Right lobe of liver (tissue), 6 donors: ENCODE measurements around the gene CBX7. TPM values are rescaled to one million over a fixed set of nuclear protein-coding genes. Genes with fewer than 3 reads are reported as not detected.
A peak's percentile ranks its signal among the peaks of the same experiment; 100 is the strongest.

Source experiments
- ATAC-seq, 4 donors: fragments of 200-7000 bp; cut with Tn5 transposase; one replicate each; pipeline ENCODE4 v1.9.1; 2020; ENCODE audit warnings: mild to moderate bottlenecking in 4 of 4, moderate library complexity in 4 of 4
- DNase-seq, 3 donors: peaks; one replicate each; pipeline ENCODE4 v3.0.0-alpha.2; 2020
- H3K27ac ChIP-seq, 3 donors: fragments of 200-600 bp; one replicate each; pipeline ENCODE4 v1.8.0; 2022
- H3K27me3 ChIP-seq, 2 donors: fragments of 200-600 bp; one replicate each; pipeline ENCODE4 v1.8.0; 2022
- H3K36me3 ChIP-seq, 4 donors: fragments of 200-600 bp; sonication (generic) in 1 of 4; one replicate each; pipeline versions ENCODE4 v1.5.1 to v1.8.0; 2017 to 2022; ENCODE audit warnings: control low read depth in 1 of 4
- H3K4me1 ChIP-seq, 4 donors: fragments of 200-600 bp; sonication (generic) in 1 of 4; one replicate each; pipeline versions ENCODE4 v1.5.1 to v1.8.0; 2017 to 2022; ENCODE audit warnings: control low read depth in 1 of 4
- H3K4me3 ChIP-seq, 3 donors: fragments of 200-600 bp; one replicate each; pipeline ENCODE4 v1.8.0; 2022
- H3K9me3 ChIP-seq, 4 donors: fragments of 200-600 bp; sonication (generic) in 1 of 4; one replicate each; pipeline versions ENCODE4 v1.5.1 to v1.8.0; 2017 to 2022; ENCODE audit warnings: control low read depth in 1 of 4
- CTCF ChIP-seq, 4 donors: fragments of 200-600 bp in 3 of 4; fragments of 450-650 bp in 1 of 4; IDR thresholded peaks; one replicate each; pipeline versions ENCODE4 v1.5.1 to v1.8.0; 2016 to 2022; ENCODE audit warnings: antibody characterized with exemption in 4 of 4, mild to moderate bottlenecking in 2 of 4
- POLR2A ChIP-seq: fragments of 450-650 bp; IDR thresholded peaks from one replicate; pipeline ENCODE4 v1.6.1; 2017; ENCODE audit warnings: antibody characterized with exemption, mild to moderate bottlenecking
- WGBS: methylation state at CpG from one replicate; pipeline ENCODE4 v1.1.6; 2018; ENCODE audit warnings: low coverage, low lambda C conversion rate; ENCODE audit not compliant: insufficient coverage; ENCODE audit errors: missing lambda C conversion rate; 5-methylcytosine and 5-hydroxymethylcytosine counted together
- intact Hi-C, 2 donors: fragments of 100-400 bp; cut with DNase I; formaldehyde crosslinking; loops; one replicate each; pipeline versions ENCODE4 v1.11.2 to v1.14.1; 2022
- total RNA-seq, 6 experiments: library from RNA; depleted of rRNA in 2 of 6; stranded (reverse); fragments of >200 nt in 2 of 6; fragmentation: NEBNext Ultra II Directional in 3 of 6; extraction: Animal tissue kit (Norgen Biotek cat#: 25700) in 3 of 6; gene quantifications; one replicate each; pipeline versions ENCODE4 v1.1.0 to v1.2.4, GENCODE V29; 2016 to 2023
- donor health status: DM: no; HTN: yes; CAD: no.
- donor health status: DM: no; HTN: no; CAD: no.
- donor health status: DM: no; HTN: no; CAD: no.
- donor health status: DM: no; HTN: yes; CAD: no.
- donor health status: DM: no; HTN: yes; CAD: no.

CBX7 gene
- total RNA-seq, 6 experiments from 2014 or later: 8.0 to 14.5 (median 12.9) TPM

- ATAC-seq (no peak), DNase-seq (no peak)
- intact Hi-C loops: loop anchor here in 1 of 2 donors (10.0 kb wide), 1 partner anchor 272 kb away; no protein-coding TSS in a partner anchor
- H3K27me3 ChIP-seq: no peaks in the 10 kb centered on the region
- no peak overlapping the region for H3K27ac ChIP-seq
- WGBS: no CpG with 5 or more reads among the region's 8 CpGs
- no peaks in the 10 kb centered on the region for H3K9me3 ChIP-seq
- no peak overlapping the region for H3K4me3 ChIP-seq
- H3K4me1 ChIP-seq: no peaks in the 10 kb centered on the region
- H3K36me3 ChIP-seq: no peaks in the 10 kb centered on the region
- no peak for TF ChIP-seq CTCF (IDR thresholded peaks at IDR 0.05)
- TF ChIP-seq POLR2A: no peak
These were observed 16.2 kb downstream of the CBX7 start for GRCh38 chr22:39136317-39136716.

- ATAC-seq: peak; percentile 28 to 53 (median 48)
- Histone ChIP-seq H3K36me3 (no peaks in the 10 kb centered on the region), H3K27me3 (no peaks in the 10 kb centered on the region), H3K4me1 (no peaks in the 10 kb centered on the region), H3K27ac (no peak overlapping the region), H3K4me3 (no peak overlapping the region), H3K9me3 (no peaks in the 10 kb centered on the region)
- intact Hi-C loops: loop anchor here in 1 of 2 donors (10.0 kb wide), 1 partner anchor 270 kb away; no protein-coding TSS in a partner anchor
- DNase-seq: no peak
- no peak for TF ChIP-seq POLR2A
- peak in 3 of 4 donors; percentile 25 to 31 (median 28) for TF ChIP-seq CTCF (IDR thresholded peaks at IDR 0.05)
- WGBS: 27% methylated on average over 4 of the region's 15 CpGs
These were observed 17.2 kb downstream of the CBX7 start for GRCh38 chr22:39135092-39135896.

- ATAC-seq (no peak), DNase-seq (no peak)
- no peak overlapping the region for H3K4me3 ChIP-seq
- H3K27ac ChIP-seq: no peak overlapping the region
- TF ChIP-seq POLR2A (no peak), CTCF (IDR thresholded peaks at IDR 0.05) (no peak)
- intact Hi-C loops: loop anchor here in 1 of 2 donors (10.0 kb wide), 1 partner anchor 270 kb away; no protein-coding TSS in a partner anchor
- no peaks in the 10 kb centered on the region for H3K27me3 ChIP-seq
- no peaks in the 10 kb centered on the region for H3K9me3 ChIP-seq
- H3K36me3 ChIP-seq: no peaks in the 10 kb centered on the region
- WGBS: 97% methylated on average over 5 of the region's 35 CpGs
- H3K4me1 ChIP-seq: no peaks in the 10 kb centered on the region
These were observed 18.0 kb downstream of the CBX7 start for GRCh38 chr22:39134366-39135091.

GRCh38 chr22:39133871-39134270 is 18.6 kb downstream of the CBX7 start:
- WGBS: 100% methylated on average over 3 of the region's 17 CpGs
- intact Hi-C loops: loop anchor here in 1 of 2 donors (10.0 kb wide), 1 partner anchor 269 kb away; no protein-coding TSS in a partner anchor
- no peak for DNase-seq

More at GRCh38 chr22:39133871-39134270, 18.6 kb downstream of the CBX7 start:
- Histone ChIP-seq H3K36me3 (no peaks in the 10 kb centered on the region), H3K4me1 (no peaks in the 10 kb centered on the region), H3K9me3 (no peaks in the 10 kb centered on the region), H3K27ac (no peak overlapping the region), H3K4me3 (no peak overlapping the region), H3K27me3 (no peaks in the 10 kb centered on the region)
- TF ChIP-seq CTCF (IDR thresholded peaks at IDR 0.05): no peak
- TF ChIP-seq POLR2A: no peak
- ATAC-seq: no peak
